HuH-7 (cell line): ENCODE data around the gene CDX2.
A peak's percentile ranks its signal among the peaks of the same experiment; 100 is the strongest.

Experiments
- DNase-seq: peaks from one replicate; pipeline ENCODE4 v3.0.0; 2011; ENCODE audit warnings: low spot score

Gene CDX2

DNA sequence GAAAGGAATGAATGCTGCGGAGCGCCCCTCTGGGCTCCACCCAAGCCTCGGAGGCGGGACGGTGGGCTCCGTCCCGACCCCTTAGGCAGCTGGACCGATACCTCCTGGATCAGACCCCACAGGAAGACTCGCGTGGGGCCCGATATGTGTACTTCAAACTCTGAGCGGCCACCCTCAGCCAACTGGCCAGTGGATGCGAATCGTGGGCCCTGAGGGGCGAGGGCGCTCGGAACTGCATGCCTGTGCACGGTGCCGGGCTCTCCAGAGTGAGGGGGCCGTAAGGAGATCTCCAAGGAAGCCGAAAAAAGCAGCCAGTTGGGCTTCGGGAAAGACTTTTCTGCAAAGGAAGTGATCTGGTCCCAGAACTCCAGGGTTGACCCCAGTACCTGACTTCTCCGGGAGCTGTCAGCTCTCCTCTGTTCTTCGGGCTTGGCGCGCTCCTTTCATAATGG is 40.7 kb downstream of the CDX2 start:
- no peak for DNase-seq

DNA sequence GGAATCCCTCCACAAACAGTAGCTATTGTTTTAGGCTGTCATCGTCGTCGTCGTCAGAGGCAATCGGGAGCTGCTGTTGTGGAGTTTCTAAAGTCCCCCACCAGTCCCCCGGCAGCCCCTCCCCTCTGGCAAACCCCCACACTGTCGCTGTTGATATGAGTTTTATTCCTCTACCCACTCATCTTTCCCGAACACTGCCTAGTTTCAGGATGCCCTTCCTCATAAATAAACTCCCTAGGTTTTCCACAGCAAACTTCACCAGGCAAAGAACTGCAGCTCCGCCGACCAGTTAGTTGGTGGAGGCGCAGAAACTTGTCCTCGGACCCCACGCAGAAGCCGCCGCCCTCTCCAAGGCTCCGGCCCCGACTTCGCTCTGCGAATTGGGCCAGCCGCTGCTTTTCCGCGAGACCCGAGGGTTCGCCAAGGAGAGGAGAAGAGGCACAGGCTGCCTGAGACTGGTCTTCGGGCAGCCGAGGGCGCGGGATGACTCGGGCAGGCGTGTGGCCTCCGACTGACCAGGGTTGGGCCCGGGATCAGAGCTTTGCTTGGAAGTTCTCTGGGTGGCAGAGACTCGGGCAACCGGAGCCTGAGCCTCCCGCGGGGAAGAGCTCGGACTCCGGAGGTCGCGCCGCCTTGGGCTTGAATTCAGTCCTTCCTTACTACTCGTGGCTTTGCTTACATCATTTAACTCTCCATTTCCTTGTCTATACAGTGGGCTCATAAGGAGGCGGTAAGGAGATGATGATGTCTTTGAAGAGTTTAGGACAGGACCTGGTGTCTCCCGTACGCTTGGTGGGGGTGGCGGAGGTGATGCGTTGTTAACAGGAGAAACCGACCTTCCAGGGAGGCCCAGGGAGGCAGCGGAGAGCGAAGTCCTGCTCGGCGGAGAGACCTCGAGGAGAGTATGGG is 41.4 kb downstream of the CDX2 start:
- DNase-seq = no peak

DNA sequence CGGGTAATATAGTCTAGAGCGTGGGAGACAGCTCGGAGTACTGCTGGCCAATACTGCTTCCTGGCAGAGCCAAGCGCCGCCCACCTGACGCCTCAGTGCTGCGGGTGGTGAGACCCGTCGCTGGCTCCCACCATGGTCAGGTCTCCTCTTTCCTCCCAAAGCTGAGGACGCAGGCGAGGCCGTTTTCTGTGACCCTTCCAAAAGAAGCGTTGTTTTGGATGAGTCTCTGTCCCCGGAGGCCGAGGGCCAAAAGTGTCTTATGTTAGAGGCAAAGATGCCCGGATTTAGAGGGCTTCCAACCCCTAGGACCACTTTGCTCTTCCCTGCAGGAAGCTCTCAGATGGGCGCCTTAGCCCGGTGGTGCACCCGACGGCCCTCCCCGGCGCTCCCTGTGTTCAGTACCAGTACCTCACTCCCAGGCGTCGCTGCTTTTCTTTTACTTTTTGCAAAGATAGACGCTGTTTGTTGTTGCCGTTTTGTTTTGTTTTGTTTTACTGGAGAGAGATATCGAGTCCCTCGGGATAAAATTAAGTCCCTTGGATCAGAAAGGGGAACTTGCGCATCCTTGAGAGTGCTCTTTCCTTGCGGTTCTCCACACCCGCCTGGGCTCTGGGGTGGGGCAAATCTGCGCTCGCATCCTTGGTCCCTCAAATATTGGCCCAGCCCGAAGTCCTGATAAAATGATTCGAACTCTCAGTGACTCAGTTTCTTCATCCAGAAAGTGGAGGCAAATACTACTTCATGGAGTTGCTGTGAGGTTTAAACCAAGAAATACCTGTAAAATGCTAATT is 42.3 kb downstream of the CDX2 start:
- DNase-seq = no peak

DNA sequence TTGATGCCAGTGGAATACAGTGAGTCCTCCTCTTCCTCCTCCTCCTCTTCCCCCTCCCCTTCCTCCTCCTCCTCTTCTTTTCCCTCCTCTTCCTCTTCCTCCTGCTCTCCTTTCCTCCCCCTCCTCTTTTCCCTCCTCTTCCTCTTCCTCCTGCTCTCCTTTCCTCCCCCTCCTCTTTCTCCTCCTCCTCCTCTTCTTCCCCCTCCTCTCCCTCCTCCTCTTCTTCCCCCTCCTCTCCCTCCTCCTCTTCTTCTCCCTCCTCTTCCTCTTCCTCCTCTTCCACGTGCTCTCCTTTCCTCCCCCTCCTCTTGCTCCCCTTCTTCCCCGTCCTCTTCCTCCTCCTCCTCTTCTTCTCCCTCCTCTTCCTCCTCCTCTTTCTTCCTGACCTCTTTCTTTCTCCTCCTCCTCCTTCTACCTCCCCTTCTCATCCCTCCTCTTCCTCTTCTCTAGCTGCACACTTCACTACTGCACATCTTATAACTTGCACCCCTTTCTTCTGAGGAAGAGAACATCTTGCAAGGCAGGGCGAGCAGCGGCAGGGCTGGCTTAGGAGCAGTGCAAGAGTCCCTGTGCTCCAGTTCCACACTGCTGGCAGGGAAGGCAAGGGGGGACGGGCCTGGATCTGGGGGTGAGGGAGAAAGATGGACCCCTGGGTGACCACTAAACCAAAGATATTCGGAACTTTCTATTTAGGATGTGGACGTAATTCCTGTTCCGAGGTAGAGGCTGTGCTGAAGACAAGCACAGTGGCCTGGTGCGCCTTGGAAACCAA is 43.7 kb downstream of the CDX2 start:
- no peak for DNase-seq

DNA sequence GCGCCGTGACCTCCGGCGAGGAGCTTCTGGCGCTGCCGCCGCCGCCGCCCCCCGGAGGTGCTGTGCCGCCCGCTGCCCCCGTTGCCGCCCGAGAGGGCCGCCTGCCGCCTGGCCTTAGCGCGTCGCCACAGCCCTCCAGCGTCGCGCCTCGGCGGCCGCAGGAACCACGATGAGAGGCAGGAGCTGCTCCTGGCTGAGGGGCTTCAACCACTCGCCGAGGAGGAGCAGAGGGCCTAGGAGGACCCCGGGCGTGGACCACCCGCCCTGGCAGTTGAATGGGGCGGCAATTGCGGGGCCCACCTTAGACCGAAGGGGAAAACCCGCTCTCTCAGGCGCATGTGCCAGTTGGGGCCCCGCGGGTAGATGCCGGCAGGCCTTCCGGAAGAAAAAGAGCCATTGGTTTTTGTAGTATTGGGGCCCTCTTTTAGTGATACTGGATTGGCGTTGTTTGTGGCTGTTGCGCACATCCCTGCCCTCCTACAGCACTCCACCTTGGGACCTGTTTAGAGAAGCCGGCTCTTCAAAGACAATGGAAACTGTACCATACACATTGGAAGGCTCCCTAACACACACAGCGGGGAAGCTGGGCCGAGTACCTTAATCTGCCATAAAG is 44.5 kb downstream of the CDX2 start:
- DNase-seq = no peak

DNA sequence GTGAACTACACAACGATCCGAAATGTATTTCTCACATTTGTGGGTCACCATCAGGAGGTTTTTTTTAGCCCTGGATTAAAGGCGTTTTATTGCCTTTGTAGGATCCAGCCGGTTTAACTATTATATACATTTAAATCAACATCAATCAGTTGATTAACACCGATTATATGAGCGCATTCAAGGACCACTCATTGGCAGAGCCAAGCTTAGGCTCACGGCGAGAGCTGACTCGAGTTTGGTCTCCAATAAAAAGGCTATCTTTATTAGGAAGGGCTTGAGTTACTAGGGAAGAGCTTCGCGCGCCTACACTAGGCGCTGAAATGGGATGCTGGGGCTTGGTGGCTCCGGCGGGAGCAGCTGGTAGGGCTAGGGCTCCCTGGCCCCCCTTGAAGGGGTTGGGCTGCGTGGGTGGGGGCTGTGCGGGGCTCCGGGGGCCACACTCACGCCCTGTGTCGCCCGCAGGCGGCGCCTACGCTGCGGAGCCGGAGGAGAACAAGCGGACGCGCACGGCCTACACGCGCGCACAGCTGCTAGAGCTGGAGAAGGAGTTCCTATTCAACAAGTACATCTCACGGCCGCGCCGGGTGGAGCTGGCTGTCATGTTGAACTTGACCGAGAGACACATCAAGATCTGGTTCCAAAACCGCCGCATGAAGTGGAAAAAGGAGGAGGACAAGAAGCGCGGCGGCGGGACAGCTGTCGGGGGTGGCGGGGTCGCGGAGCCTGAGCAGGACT is 45.2 kb downstream of the CDX2 start:
- no peak for DNase-seq

DNA sequence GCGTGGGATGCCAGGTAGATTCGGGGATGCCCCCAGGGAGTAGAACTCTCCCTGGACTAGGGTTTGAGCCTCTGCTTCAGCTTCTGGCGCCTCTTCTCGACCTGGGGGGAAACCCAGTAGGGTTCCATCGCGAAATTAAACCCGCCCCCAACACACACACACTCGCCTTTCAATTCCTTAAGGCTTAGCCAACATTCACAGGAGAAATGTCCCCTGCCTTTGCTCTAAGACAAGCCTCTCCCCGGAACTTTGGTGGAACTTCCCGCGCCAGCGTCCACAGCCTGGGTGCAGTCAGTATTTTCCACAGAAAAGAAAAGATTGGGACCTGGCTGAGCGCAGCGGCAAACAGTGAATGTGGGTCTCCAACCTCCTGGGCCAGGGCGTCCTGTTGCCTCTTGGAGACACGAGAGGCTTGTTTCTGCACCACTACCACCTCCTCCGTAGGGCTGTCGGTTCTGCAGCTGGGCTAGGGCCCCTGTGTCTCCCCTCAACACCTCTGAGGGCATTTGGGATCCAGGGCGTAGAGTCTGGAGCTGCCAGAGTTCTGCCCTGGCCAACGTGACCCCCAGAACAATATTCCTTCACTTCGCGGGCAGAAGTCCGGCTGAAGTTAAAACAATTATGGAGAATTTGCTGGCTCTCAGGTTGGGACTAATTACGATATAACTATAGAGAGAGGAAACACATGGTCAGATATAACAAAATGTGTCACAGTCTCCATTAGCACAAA is 46.1 kb downstream of the CDX2 start:
- DNase-seq = no peak

DNA sequence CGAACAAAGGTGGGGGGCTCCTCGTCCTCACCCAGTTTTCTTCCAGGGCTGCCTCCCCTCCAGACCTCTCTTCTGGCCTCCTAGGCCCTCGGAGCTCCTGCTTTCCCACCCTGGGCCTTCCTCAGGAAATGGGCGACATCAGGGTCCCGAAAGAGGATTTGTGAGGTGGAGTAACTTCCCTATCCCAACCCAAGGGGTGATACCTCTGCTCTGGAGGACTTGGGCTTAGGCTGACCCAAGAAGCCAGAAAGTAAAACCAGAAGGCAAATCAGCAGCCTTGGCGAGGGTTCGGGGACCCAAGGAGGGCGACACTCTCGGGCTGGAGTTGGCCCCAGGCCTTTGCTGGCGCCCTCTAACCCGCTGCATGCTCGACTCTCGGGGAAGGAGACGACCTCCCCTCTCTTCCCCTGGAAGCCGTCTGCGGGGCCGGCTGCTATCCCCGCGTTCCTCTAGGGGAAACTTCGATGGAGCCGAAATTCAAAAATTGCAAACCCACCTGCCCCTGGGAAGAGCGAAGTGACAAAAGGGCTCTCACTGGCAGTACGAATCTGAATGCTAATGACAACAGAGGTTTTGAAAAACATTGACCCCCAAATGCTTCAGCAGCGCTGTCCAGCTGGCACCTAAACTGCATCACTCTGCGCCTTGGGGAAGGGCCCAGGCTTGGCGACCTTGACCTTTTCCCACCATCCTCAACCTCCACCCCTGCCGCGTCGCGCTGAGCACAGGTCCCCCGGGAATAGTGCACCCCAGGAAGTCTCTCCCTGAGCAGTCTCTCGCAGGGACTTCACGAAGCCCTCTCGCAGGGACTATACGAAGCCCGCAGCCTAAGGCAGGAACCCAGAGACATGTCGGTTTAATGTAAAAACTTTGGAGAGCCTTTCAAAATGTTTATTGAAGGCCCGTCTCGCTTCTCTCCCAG is 46.9 kb downstream of the CDX2 start:
- no peak for DNase-seq

DNA sequence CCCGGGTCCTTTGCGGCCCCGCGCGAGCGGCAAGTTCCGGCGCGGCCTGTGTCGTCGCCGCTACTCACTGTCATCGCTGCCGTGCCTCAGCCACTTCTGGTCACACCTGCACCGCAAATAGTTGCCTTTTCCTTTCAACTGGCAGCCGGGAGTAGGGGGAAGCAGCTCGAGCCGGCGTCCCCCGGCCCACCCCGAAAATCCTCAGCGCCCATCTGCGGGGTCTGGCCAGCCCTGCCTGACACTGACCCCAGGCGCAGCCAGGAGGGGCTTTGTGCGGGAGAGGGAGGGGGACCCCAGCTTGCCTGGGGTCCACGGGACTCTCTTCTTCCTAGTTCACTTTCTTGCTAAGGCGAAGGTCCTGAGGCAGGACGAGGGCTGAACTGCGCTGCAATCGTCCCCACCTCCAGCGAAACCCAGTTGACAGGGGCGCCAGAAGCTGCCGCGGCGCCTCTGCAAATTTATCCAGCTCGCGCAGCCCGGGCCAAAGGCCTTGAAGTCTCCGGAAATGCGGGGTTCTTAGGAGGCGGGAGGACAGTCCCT is 47.6 kb downstream of the CDX2 start:
- no peak for DNase-seq

DNA sequence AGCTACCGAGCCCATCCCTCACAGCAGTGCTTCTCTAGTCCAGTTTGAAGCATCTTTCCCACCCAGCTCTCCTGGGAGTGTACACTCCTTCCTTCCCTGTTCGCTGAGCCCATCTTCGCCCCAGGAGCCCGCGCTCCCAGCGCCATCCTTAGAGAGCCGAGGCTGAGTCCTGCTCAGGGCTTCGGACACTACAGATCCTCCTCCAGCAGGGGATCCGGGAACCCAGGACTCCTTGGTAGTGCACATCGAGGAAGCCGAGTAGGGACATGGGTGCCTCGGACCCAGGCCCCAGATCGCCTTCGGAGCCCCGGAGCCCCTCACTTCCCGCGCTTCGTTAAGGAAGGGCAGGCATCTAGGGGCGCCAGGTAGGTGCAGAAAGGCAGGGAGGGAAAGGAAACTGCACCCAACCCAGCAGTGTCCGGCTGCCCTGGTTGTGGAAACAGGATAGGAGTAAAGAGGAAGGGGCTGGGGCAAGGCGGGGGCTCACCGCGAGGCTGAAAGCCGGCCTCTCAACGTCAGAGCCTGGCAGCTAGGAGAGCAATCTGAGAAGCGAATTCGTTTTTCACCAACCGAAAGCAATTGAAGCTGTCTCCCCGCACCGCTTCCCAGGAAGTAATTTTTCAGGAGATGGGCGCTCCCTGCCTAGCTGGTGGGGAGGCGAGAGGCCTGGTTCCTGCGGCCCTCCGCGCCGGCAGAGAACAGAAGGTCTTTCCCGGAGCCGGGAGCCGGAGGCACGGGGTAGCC is 48.3 kb downstream of the CDX2 start:
- peak; percentile 56 for DNase-seq

DNA sequence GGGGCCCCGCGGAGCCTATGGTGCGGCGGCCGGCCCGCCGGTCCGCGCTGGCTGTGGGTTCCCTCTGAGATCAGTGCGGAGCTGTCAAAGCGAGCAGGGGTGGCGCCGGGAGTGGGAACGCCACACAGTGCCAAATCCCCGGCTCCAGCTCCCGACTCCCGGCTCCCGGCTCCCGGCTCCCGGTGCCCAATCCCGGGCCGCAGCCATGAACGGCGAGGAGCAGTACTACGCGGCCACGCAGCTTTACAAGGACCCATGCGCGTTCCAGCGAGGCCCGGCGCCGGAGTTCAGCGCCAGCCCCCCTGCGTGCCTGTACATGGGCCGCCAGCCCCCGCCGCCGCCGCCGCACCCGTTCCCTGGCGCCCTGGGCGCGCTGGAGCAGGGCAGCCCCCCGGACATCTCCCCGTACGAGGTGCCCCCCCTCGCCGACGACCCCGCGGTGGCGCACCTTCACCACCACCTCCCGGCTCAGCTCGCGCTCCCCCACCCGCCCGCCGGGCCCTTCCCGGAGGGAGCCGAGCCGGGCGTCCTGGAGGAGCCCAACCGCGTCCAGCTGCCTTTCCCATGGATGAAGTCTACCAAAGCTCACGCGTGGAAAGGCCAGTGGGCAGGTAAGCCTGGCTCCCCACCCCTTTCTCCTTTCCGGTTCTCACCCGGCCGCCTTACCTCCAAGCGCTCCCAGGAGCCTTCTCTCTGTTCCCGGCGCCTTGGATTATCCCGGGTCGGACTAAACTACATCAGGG is 49.0 kb downstream of the CDX2 start, which contains the start of gene PDX1:
Gene PDX1 (plus strand): TSS at position 67 of the 743 bp plus-strand sequence. CDS start 139 bp downstream, at position 206.
- DNase-seq = no peak

DNA sequence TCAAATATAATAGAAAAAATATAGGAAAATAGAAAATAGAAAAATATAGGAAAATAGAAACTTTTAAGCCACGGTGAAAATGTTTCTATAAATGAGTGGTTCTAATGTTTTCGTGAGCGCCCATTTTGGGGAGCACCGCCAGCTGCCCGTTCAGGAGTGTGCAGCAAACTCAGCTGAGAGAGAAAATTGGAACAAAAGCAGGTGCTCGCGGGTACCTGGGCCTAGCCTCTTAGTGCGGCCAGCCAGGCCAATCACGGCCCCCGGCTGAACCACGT is 49.5 kb downstream of the CDX2 start:
- peak; percentile 88 for DNase-seq

DNA sequence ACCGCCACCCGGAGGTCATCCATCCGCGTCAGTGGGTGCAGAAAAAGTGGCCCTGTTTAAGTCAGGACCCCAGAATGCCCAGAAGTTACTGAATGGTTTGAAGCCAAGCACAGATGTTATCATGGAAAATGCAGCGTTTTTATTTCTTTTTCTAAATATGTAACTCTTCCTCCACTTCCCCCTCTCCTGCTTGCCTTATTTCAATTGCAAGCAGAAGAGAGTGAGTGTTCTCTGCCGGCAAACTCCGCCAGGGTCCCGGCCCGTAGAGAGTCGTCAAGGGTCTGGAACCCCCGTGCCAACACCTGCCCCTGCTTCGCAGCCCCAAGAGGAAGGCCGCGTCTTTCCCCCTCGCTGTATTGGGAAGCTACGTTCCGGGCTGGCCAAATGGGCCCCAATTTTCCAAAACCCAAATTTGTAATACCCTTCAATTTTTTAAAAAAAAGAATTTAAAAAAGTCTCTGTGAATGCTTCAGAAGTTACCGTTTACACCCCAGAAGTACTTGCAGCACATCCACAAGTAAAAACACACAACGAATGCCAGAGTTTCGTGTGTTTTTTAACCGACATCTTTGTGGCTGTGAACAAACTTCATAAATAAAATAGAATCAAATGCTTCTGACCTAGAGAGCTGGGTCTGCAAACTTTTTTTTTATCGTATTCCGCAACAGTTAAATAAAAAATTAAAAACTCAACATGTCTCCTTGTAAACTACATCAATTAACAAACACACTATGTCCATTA is 50.0 kb downstream of the CDX2 start:
- no peak for DNase-seq

DNA sequence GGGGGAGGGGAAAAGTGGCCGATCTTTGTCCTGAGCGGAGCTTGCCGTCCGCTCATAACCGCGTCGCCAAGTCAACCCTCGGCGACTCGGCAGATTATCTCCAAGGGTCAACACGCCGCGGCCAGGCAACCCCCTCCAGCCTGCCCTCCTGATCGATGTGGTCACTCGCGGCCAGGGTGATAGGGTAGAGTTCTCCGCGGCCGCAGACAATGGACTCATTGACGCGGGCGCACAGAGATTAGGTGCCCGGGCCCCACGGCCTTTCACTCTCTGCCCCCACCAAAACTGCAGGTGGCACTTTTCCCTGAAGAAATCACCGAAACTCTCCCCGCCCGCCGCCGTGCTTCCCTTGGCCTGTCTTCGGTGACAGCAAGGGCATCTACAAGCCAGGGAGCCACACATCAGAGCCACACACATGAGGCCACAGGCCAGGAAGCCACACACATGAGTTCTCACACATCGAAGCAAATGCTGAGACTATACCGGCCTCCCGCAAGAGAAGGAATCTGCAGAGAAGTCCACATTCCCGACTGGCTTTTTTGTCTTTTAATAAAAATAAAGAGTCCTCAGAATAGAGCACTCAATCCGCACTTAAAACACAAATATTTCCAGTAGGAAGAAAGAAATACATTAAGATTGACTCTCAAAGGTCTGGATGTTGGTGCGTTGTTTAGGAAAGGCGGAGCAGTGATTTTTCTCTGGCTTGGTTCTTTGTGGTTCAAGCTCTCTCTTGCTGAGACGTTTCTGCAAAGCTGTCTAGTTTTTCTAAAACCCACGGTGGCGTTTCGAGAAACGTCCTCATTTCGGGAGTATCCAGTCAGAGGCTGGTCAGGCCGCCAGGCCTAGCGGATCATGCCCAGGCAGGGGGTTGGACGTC is 50.8 kb downstream of the CDX2 start:
- DNase-seq = peak; percentile 40

DNA sequence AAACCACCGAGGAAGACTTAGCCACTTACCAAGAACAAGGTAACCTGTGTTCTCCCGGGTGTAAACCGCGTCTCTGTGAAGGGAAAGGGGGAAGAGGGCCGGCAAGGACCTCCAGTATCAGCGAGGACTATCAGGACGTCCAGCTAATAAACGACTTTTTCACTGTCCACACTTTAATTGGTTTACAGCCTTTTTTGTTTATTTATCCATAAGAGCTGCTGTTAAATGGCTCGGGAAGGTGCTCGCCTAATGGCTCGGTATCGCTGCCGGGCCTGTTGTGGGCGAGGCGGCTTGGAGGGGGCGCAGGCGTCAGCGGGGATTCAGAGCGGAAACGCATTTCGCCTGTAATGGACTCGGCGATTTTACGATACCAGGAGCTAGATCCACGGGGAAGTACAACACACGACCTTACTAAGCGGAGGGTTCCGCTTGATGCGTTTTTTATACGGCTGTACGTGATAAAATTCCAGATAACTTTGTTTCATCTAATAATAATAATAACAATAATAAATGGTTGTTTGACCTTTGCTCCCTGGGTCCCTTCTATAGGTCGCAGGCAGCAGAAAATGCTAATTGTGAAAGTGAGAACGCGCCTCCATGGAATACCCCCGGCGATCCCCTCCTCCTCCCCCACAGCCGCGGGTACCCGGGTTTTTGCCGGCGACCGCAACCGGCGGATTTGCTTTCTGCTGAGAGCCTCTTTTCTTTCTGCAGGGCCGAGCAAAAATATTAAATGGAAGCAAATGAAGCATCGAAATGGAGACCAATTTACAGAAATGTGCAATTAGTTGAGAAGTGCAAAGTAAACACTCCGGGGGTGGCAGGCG is 51.8 kb downstream of the CDX2 start:
- DNase-seq = no peak
